ENCODE results near the gene SKIDA1.

Gene SKIDA1

DNA sequence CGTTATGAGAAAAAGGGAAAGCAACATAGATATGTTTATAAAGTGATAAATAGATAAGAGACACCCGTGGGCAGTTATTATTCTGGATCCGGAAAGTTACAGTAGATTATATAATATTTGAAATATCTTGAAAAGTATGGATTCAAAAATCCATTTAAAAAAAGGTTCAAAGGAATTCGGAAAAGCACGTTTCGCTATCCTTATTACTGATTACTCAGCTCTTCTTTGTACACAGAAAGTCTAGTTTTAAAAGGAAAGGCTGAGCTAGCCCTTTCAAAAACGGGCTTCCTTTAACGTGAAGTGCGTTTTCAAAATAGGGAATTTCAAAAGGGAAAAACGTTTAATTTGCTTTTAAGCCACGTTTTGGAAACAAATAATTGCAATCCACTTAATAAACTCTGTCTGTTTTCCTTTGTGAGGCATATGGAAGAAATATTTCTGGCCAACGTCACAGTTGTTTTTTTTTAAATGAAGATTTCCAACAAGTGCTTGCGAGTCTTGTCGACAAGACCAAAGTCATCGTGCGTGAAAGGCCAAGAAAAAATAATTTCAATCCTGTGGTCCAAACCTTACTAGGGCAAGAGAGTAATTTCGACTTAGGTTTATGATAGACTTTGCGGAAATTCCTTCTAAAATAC is 2.2 kb upstream of the SKIDA1 start:
- no peak for DNase-seq (ENCODE audit: insufficient read length)
- TF ChIP-seq TAF1 (IDR thresholded peaks at IDR 0.05; ENCODE audit: borderline replicate concordance, low read depth, low read length) (no peak), POLR2A (IDR thresholded peaks at IDR 0.05; ENCODE audit: low read depth, low read length) (no peak), POLR2AphosphoS5 (IDR thresholded peaks at IDR 0.05; ENCODE audit: low read depth, low read length) (no peak)
- FAIRE-seq: peak; percentile 33

DNA sequence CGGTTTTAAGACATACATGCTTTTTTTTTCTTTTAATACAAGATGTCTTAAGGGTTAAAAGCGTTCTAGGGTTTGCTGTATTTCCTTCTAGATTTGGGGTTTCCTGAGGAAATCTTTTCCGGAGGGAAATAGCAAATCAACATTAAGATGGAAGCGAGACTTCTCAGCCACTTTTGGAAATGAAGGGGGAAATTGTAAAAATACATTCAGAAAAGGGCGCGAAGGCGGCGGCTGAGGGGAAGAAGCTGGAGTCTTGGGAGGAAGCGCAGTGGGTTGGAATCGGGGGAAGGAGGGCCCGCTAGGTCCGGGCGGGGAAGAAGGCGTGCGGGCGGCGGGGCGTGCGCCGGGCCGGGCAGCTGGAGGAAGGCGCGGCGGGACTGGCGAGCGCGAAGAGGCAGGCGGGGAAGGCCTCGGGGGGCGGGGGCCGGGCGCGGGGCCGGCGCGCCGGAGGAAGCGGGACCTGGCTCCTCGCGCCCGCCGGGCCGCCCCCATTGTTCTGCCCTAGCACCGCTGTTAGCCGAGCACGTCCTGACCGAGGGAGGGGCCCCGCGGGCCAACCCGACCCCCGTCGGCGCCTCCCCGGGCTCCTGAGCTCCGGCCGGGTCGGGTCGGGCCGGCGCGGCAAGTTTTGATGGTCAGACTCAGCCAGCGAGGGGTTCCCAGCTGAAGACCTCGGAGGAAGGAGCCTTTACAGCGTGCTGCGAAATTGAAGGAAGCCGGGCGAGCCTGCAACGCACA is 1.5 kb upstream of the SKIDA1 start:
- DNase-seq (ENCODE audit: insufficient read length) (peak; percentile 39), FAIRE-seq (peak; percentile 86)
- TF ChIP-seq TAF1 (IDR thresholded peaks at IDR 0.05; ENCODE audit: borderline replicate concordance, low read depth, low read length): no peak
- no peak for TF ChIP-seq POLR2AphosphoS5 (IDR thresholded peaks at IDR 0.05; ENCODE audit: low read depth, low read length)
- no peak for TF ChIP-seq POLR2A (IDR thresholded peaks at IDR 0.05; ENCODE audit: low read depth, low read length)

DNA sequence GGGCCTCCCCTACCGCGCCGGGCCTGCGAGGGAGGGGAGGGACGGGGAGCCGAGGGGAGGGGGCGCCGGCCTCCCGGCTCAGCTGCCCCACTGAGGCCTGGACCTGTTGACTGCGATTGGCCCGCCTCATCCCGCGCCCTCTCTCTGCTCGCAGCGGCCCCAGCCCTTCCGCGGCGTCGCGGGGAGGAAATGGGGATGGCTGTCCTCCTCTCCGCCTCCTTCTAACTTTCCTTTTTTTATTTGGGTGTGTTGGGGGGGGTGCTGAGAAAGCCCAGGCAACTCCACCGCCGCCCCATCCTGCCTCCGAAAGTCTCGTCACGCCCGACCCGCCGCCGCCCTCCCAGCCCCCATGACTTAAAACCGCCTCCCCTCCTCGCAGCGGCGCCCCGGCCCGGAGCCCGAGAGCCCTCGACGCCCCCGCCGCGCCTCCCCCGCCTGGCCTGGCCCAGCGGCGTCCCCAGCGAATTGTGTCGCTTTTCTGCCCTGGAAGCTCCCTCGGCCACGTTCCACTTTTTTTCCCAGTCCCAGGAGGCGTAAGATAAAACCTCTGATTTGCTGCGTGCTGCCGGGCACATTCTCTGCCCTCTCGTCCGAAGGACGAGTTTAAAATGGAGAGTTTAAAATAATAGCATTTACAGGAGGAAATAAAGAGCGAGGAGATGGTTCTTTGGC is 842 bp upstream of the SKIDA1 start:
- DNase-seq (ENCODE audit: insufficient read length) (peak; percentile 38), FAIRE-seq (peak; percentile 91)
- TF ChIP-seq POLR2A (IDR thresholded peaks at IDR 0.05; ENCODE audit: low read depth, low read length) (no peak), POLR2AphosphoS5 (IDR thresholded peaks at IDR 0.05; ENCODE audit: low read depth, low read length) (no peak), TAF1 (IDR thresholded peaks at IDR 0.05; ENCODE audit: borderline replicate concordance, low read depth, low read length) (no peak)

DNA sequence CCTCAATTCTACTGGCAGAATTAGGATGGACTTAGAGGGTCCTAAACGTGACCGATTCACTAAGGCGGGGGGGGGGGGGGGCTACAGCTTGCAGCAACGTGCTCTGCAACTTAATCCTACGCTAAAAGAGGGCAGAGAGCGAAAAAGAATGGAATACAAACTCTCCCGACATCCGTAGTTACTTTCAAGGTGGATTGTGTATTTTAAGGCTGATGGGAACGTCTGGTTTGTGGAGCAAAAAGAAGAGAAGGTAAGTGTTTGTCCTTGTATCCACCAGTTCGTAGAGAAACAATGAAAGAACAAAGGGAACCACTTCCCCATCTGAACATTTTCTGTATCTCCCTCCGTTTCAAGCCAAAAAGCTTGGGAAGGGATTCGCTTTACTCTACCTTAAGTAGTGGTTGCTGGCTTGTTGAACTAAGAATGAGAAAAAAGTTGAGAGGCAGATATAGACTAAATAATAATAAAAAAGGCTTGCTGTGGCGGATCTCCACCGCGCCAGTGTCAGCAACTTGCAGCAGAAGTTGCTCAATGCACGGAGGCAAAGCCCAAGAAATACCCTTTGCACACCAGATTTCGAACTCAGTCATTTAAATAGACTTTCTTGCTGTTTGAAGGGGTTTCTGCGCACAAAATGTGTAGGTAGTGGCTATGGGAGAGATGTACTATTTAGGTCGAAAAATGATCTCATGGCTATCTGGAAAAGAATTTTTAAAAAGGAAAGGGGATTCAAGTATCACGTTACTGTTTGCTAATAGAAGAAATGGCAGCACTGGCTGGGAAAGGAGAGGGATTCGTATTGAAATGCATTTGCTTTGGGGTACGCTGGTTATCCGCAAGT is 736 bp downstream of the SKIDA1 start:
- TF ChIP-seq POLR2A (IDR thresholded peaks at IDR 0.05; ENCODE audit: low read depth, low read length) (no peak), TAF1 (IDR thresholded peaks at IDR 0.05; ENCODE audit: borderline replicate concordance, low read depth, low read length) (no peak), POLR2AphosphoS5 (IDR thresholded peaks at IDR 0.05; ENCODE audit: low read depth, low read length) (no peak)
- no peak for DNase-seq (ENCODE audit: insufficient read length)
- FAIRE-seq: peak; percentile 51

DNA sequence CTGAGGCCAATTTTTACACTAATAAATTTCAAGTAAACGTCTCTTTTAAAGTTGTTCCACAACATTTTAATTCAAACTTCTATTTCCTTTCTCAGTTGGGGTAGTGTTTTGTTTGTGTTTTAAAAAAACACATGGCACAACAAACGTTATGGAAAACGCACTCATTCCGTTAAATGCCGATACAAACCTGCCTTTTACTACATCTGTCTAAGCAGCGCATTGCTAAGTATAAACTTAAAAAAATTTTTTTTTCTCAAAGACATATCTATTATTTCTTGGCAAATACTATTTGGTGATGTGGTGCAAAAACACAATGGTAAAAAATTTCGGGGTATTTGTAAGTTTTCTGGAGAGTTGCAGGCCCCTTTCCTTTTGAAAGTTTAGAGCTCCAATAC is 1.4 kb downstream of the SKIDA1 start:
- no peak for DNase-seq (ENCODE audit: insufficient read length)
- no peak for FAIRE-seq
- no peak for TF ChIP-seq POLR2A (IDR thresholded peaks at IDR 0.05; ENCODE audit: low read depth, low read length)
- no peak for TF ChIP-seq POLR2AphosphoS5 (IDR thresholded peaks at IDR 0.05; ENCODE audit: low read depth, low read length)
- no peak for TF ChIP-seq TAF1 (IDR thresholded peaks at IDR 0.05; ENCODE audit: borderline replicate concordance, low read depth, low read length)

DNA sequence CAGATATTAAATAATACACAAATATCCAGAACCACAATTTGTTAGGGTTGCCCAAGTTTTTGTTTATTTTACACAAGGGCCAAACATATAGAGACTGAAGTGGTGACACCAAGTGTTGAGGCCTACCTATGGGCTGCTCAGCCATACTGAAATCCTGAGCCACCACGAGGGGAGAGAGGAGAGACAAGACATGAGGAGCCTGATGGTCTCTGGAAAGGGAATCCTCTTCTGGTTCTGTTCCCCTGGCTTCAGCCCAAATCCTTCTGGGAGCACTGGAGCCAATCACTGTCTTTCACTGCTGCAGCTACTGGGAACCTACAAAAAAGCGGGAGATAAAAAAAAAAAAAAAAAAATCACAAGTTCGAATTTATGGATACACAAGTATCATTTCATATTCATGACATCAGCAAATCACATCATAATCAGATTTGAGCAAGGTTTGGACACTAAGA is 1.9 kb downstream of the SKIDA1 start:
- DNase-seq (ENCODE audit: insufficient read length) (no peak), FAIRE-seq (no peak)
- TF ChIP-seq TAF1 (IDR thresholded peaks at IDR 0.05; ENCODE audit: borderline replicate concordance, low read depth, low read length) (no peak), POLR2A (IDR thresholded peaks at IDR 0.05; ENCODE audit: low read depth, low read length) (no peak), POLR2AphosphoS5 (IDR thresholded peaks at IDR 0.05; ENCODE audit: low read depth, low read length) (no peak)

DNA sequence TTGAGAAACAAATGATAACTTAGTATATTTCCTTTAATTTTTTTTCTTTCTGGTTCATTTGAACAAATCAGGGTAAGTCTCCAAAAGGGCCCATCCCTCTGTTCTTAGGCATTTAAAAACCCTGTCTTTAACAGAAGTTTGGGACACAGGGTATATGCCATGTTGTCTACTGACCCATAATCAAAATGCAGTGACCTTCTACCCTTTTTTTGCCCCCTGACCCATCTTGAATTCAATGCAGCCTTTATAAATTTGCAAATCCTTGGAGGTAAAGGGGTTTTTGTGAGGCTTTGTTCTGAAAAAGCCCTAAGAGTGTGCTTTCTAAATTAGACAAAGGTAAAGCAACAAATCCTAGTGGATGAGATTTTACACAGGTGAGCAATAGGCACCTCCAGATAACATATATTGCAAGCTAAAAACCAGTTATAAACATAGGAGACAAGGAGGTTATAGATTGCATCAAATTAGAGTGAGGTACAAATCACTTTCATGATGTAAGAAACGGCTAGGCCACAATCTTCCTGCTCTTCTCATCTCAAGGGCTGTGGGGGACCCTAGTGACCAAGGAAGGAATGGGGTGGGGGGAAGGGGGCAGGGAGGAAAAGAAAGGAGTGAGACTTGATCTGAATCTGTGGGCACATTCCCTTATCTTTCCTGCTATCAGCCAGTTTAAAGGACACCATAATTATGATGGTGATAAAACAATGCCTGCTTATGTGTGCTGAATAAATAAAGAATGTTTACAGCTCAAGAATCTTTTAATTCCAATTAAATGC is 2.7 kb downstream of the SKIDA1 start:
- DNase-seq (ENCODE audit: insufficient read length) (no peak), FAIRE-seq (no peak)
- TF ChIP-seq TAF1 (IDR thresholded peaks at IDR 0.05; ENCODE audit: borderline replicate concordance, low read depth, low read length) (no peak), POLR2A (IDR thresholded peaks at IDR 0.05; ENCODE audit: low read depth, low read length) (no peak), POLR2AphosphoS5 (IDR thresholded peaks at IDR 0.05; ENCODE audit: low read depth, low read length) (no peak)

DNA sequence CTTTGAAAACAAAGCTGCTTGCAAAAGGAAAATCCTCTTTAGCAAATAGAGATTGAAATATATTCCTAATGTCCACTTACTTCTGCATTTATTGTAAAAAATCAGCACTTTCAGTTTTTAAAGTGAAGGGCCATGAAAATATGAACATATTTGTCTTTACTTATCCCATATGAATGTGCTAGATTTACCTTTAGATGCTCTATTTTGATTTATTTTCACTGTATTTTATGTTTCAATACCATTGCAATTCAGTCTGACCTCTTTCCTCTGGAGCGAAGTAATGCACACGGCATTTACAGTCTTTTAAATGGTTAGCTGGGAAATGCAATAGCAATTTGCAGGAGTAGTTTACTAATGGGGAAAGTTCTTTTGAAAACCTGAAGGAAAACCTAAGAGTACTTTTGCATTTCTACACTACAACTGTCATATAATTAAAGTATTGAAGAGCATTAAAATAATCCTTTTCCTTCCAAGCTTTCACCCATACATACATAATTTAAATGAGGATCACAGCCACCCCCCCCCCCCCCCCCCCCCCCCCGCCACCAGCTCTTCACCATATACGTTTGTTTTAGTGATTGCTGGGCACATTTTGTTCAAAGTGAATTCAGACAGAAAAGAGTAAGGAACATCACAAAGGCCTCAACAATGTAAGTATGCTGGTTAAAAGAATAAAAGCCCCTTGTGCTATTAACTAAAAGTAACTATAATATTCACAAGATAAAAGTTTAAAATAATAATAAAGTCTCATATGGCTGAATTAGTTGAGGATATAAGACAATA is 3.5 kb downstream of the SKIDA1 start:
- no peak for TF ChIP-seq TAF1 (IDR thresholded peaks at IDR 0.05; ENCODE audit: borderline replicate concordance, low read depth, low read length)
- no peak for TF ChIP-seq POLR2AphosphoS5 (IDR thresholded peaks at IDR 0.05; ENCODE audit: low read depth, low read length)
- TF ChIP-seq POLR2A (IDR thresholded peaks at IDR 0.05; ENCODE audit: low read depth, low read length): no peak
- no peak for FAIRE-seq
- no peak for DNase-seq (ENCODE audit: insufficient read length)

DNA sequence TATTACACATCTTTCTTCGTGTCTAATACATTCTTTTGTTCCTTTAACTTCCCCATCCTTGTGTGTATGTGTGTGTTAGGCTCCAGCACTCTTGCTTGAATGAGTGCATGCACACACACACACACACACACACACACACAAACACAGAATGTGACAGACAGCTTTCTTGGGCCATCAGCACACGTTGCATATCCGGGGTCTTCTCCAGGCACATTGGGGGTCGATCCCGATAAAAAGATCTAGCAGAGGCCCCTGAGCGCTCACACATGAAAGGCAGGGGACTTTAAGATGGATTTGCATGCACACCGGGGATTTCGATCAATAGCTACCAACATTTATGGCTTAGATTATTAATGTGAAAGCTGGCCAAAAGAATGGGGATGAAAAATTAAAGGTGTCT is 4.5 kb downstream of the SKIDA1 start:
- no peak for FAIRE-seq
- no peak for DNase-seq (ENCODE audit: insufficient read length)
- TF ChIP-seq POLR2AphosphoS5 (IDR thresholded peaks at IDR 0.05; ENCODE audit: low read depth, low read length) (no peak), POLR2A (IDR thresholded peaks at IDR 0.05; ENCODE audit: low read depth, low read length) (no peak), TAF1 (IDR thresholded peaks at IDR 0.05; ENCODE audit: borderline replicate concordance, low read depth, low read length) (no peak)

DNA sequence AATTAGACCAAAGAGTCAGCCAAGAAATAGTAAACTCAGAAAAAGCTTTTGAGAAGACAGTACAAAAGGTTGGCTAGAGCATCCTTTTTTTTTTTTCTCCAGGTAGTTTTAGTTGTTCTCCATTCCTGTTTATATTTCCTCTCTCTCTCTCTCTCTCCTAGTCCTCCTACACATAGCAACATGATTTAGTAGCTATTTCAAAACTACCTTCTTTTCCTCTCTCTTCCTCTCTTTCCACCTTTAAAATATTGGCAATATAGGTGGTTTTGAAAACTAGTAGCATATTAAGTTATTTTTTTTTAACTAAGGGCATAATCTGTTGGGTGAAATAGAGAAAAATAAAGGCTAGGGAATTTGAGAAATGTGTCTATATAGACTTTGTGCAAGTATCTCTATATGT is 5.0 kb downstream of the SKIDA1 start:
- FAIRE-seq (no peak), DNase-seq (ENCODE audit: insufficient read length) (no peak)
- no peak for TF ChIP-seq POLR2A (IDR thresholded peaks at IDR 0.05; ENCODE audit: low read depth, low read length)
- no peak for TF ChIP-seq POLR2AphosphoS5 (IDR thresholded peaks at IDR 0.05; ENCODE audit: low read depth, low read length)
- TF ChIP-seq TAF1 (IDR thresholded peaks at IDR 0.05; ENCODE audit: borderline replicate concordance, low read depth, low read length): no peak
